VCaP (cell line): ENCODE measurements around the gene CNPY3.
"Not testable (repeated sequence)": the region's sequence is repeated elsewhere in the genome, so short reads cannot be mapped to it uniquely, and the experiment has no call there.

ENCODE experiments used
- H3K27ac ChIP-seq: fragments of 450-650 bp; 2 replicates; pipeline ENCODE4 v1.5.1; 2017
- CTCF ChIP-seq: fragments of 450-650 bp; conservative IDR thresholded peaks from 2 replicates; pipeline ENCODE4 v1.5.1; 2017; ENCODE audit warnings: mild to moderate bottlenecking, moderate library complexity

The CNPY3 gene

GRCh38 chr6:42928986-42929820 is at the start of gene CNPY3:
CNPY3 (plus strand) TSS chr6:42929480; CDS start chr6:42929571, 91 bp downstream.
- H3K27ac ChIP-seq: peak within 1 kb of the TSS; percentile 87
- TF ChIP-seq CTCF: no peak

- H3K27ac ChIP-seq: peak overlapping the region; percentile 96
These were observed 49.0 kb upstream of the CNPY3 start for GRCh38 chr6:42880240-42880817.

GRCh38 chr6:42880871-42881270 is 48.4 kb upstream of the CNPY3 start:
- TF ChIP-seq CTCF: 0 out of 2 replicates have a peak, but pooled peaks have one; percentile 6
- peak overlapping the region; percentile 96 for H3K27ac ChIP-seq

- no peak for TF ChIP-seq CTCF
- H3K27ac ChIP-seq: no peak overlapping the region
These were observed 43.6 kb upstream of the CNPY3 start for GRCh38 chr6:42885702-42886101.

- H3K27ac ChIP-seq: not testable (repeated sequence)
These were observed 41.1 kb upstream of the CNPY3 start for GRCh38 chr6:42888201-42888600.

- peak overlapping the region; percentile 91 for H3K27ac ChIP-seq
These were observed 39.5 kb upstream of the CNPY3 start for GRCh38 chr6:42889815-42890214.

GRCh38 chr6:42890311-42891198 is 38.7 kb upstream of the CNPY3 start:
- no peak for TF ChIP-seq CTCF

More at GRCh38 chr6:42889815-42890214, 39.5 kb upstream of the CNPY3 start:
- no peak for TF ChIP-seq CTCF

GRCh38 chr6:42891199-42891722 is 38.0 kb upstream of the CNPY3 start:
- TF ChIP-seq CTCF: no peak
- H3K27ac ChIP-seq: peak overlapping the region; percentile 91

More at GRCh38 chr6:42890311-42891198, 38.7 kb upstream of the CNPY3 start:
- H3K27ac ChIP-seq: peak overlapping the region; percentile 91

- H3K27ac ChIP-seq: not testable (repeated sequence)
These were observed 35.0 kb upstream of the CNPY3 start for GRCh38 chr6:42894041-42894828.
